A673 (cell line): ENCODE results near the gene TNP1.

ENCODE experiments used
- EZH2 ChIP-seq: fragments of 200-600 bp; sonication (generic); IDR thresholded peaks from 2 replicates; pipeline ENCODE4 v1.6.1; 2017; ENCODE audit warnings: borderline replicate concordance, low read depth, mild to moderate bottlenecking, mixed read lengths, antibody characterized with exemption, low read length; ENCODE audit not compliant: poor library complexity, severe bottlenecking
- TF ChIP-seq, protein P1 (sequence below): fragments of 300-800, 200-600 bp; sonication (generic); conservative IDR thresholded peaks from 2 replicates; pipeline ENCODE4 v1.5.1; 2017; ENCODE audit warnings: low read depth, mild to moderate bottlenecking, antibody characterized with exemption, low read length, moderate library complexity, mixed read lengths

DNA sequence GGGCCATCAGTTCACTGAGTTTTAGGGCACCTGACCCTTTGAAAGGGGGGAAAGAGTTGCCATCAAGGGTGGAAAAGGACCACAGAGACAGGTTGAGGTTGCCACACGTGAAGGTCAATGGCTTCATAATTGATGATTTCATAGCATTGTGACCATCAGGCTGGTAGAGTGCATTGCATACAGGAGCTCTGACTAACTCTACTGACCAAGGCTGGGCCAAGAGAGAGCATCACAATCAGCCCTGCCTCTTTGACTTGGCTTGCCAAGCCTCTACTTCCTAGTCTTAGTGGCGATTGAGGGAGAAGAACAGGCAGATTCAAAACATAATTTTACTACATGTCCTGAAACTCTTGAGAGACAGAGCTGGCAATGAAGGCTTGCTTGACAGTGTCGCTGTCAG is 5.8 kb upstream of the TNP1 start:
- TF ChIP-seq, protein P1, sequence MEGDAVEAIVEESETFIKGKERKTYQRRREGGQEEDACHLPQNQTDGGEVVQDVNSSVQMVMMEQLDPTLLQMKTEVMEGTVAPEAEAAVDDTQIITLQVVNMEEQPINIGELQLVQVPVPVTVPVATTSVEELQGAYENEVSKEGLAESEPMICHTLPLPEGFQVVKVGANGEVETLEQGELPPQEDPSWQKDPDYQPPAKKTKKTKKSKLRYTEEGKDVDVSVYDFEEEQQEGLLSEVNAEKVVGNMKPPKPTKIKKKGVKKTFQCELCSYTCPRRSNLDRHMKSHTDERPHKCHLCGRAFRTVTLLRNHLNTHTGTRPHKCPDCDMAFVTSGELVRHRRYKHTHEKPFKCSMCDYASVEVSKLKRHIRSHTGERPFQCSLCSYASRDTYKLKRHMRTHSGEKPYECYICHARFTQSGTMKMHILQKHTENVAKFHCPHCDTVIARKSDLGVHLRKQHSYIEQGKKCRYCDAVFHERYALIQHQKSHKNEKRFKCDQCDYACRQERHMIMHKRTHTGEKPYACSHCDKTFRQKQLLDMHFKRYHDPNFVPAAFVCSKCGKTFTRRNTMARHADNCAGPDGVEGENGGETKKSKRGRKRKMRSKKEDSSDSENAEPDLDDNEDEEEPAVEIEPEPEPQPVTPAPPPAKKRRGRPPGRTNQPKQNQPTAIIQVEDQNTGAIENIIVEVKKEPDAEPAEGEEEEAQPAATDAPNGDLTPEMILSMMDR: no peak
- no peak for TF ChIP-seq EZH2
